A673 (cell line): ENCODE measurements around the gene UQCC2. TPM values are rescaled to one million over a fixed set of nuclear protein-coding genes. Genes with fewer than 3 reads are reported as not detected.
A peak's percentile ranks its signal among the peaks of the same experiment; 100 is the strongest.

Experiments
- BruUV-seq: library from RNA; stranded (reverse); fragments of 400-500 nt; replicated peaks from 2 replicates; lab custom pipeline; 2021; lab: Mats Ljungman, UMichigan
- CTCF ChIA-PET: fragments of 300-600 bp; sonication (Branson Sonifier 250); formaldehyde crosslinking; loops from one replicate; lab custom pipeline; 2022; ENCODE audit warnings: antibody characterized with exemption; lab: Charles Lee
- POLR2A ChIA-PET: fragments of 300-600 bp; sonication (Branson Sonifier 250); formaldehyde crosslinking; loops from one replicate; lab custom pipeline; 2022; ENCODE audit warnings: antibody characterized with exemption; ENCODE audit not compliant: low non-redundant PET; lab: Charles Lee
- DNase-seq: peaks from one replicate; pipeline ENCODE4 v3.0.0-alpha.2; 2015; ENCODE audit warnings: low spot score
- H3K27ac ChIP-seq: fragments of 200-600 bp; sonication (generic); 2 replicates; pipeline ENCODE4 v1.5.1; 2016; ENCODE audit warnings: mixed run types, low read depth, mild to moderate bottlenecking, mixed read lengths, antibody characterized with exemption, low read length; ENCODE audit not compliant: poor library complexity, severe bottlenecking
- H3K27me3 ChIP-seq: fragments of 200-600 bp; sonication (generic); replicated peaks from 2 replicates; pipeline ENCODE4 v1.6.1; 2017; ENCODE audit warnings: mixed run types, low read depth, mild to moderate bottlenecking, mixed read lengths, antibody characterized with exemption, low read length; ENCODE audit not compliant: insufficient read depth, poor library complexity
- H3K36me3 ChIP-seq: fragments of 200-600 bp; sonication (generic); 2 replicates; pipeline ENCODE4 v1.6.1; 2016; ENCODE audit warnings: mixed run types, mild to moderate bottlenecking, mixed read lengths, antibody characterized with exemption, low read length; ENCODE audit not compliant: insufficient read depth, poor library complexity, severe bottlenecking
- H3K4me1 ChIP-seq: fragments of 200-600 bp; sonication (generic); 2 replicates; pipeline ENCODE4 v1.6.1; 2017; ENCODE audit warnings: mixed run types, mild to moderate bottlenecking, mixed read lengths, antibody characterized with exemption, low read length; ENCODE audit not compliant: insufficient read depth, poor library complexity, severe bottlenecking
- H3K4me3 ChIP-seq: fragments of 200-600 bp; sonication (generic); 2 replicates; pipeline ENCODE4 v1.5.1; 2016; ENCODE audit warnings: low read depth, mixed run types, mild to moderate bottlenecking, mixed read lengths, low read length; ENCODE audit not compliant: poor library complexity, severe bottlenecking
- H3K9me3 ChIP-seq: fragments of 200-600 bp; sonication (generic); 2 replicates; pipeline ENCODE4 v1.6.1; 2016; ENCODE audit warnings: mixed run types, low read depth, mild to moderate bottlenecking, mixed read lengths, antibody characterized with exemption, low read length; ENCODE audit not compliant: poor library complexity, severe bottlenecking
- EZH2 ChIP-seq: fragments of 200-600 bp; sonication (generic); IDR thresholded peaks from 2 replicates; pipeline ENCODE4 v1.6.1; 2017; ENCODE audit warnings: borderline replicate concordance, low read depth, mild to moderate bottlenecking, mixed read lengths, antibody characterized with exemption, low read length; ENCODE audit not compliant: poor library complexity, severe bottlenecking
- intact Hi-C: fragments of 100-400 bp; cut with micrococcal nuclease; formaldehyde crosslinking; loops from one replicate; pipeline ENCODE4 v1.10.0; 2022; ENCODE audit not compliant: unreplicated experiment
- total RNA-seq: library from RNA; stranded (reverse); gene quantifications from 2 replicates; pipeline ENCODE4 v1.2.3, GENCODE V29; 2021
- TF ChIP-seq, protein P1 (sequence below): fragments of 300-800, 200-600 bp; sonication (generic); conservative IDR thresholded peaks from 2 replicates; pipeline ENCODE4 v1.5.1; 2017; ENCODE audit warnings: low read depth, mild to moderate bottlenecking, antibody characterized with exemption, low read length, moderate library complexity, mixed read lengths

Gene UQCC2
- total RNA-seq, 1 experiment from 2014 or later: 124 TPM

GRCh38 chr6:33699131-33699530 lies 12.4 kb downstream of the UQCC2 start:
- H3K4me3 ChIP-seq: no peak overlapping the region
- BruUV-seq: no TSS peak
- peaks cover 31% of the 10 kb centered on the region for H3K36me3 ChIP-seq
- no peaks in the 10 kb centered on the region for H3K9me3 ChIP-seq
- TF ChIP-seq, protein P1, sequence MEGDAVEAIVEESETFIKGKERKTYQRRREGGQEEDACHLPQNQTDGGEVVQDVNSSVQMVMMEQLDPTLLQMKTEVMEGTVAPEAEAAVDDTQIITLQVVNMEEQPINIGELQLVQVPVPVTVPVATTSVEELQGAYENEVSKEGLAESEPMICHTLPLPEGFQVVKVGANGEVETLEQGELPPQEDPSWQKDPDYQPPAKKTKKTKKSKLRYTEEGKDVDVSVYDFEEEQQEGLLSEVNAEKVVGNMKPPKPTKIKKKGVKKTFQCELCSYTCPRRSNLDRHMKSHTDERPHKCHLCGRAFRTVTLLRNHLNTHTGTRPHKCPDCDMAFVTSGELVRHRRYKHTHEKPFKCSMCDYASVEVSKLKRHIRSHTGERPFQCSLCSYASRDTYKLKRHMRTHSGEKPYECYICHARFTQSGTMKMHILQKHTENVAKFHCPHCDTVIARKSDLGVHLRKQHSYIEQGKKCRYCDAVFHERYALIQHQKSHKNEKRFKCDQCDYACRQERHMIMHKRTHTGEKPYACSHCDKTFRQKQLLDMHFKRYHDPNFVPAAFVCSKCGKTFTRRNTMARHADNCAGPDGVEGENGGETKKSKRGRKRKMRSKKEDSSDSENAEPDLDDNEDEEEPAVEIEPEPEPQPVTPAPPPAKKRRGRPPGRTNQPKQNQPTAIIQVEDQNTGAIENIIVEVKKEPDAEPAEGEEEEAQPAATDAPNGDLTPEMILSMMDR: no peak
- TF ChIP-seq EZH2: no peak
- intact Hi-C loops: no loop called here
- no peaks in the 10 kb centered on the region for H3K27me3 ChIP-seq
- H3K4me1 ChIP-seq: peaks cover 58% of the 10 kb centered on the region
- ChIA-PET CTCF (no interaction called here), POLR2A (no interaction called here)
- no peak for DNase-seq
- H3K27ac ChIP-seq: peak overlapping the region; percentile 89

DNA sequence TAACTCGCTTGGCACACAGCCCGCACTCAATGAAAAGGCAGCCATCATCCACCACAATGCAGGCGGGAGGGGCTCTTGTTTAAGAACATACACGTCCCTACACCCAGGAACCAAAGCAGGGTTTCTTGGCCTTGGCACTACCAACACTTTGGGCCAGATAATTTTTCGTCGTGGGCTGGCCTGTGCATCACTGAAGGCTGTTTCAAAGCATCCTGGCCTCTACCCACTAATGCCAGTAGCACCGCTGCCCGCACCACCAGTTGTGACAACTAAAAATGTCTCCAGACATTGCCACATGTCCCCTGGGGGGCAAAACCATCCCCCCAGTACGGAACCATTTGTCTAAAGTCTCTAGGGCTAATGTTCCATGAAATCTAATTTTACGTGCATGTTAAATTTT lies 13.0 kb downstream of the UQCC2 start:
- no TSS peak for BruUV-seq
- CTCF ChIA-PET: no interaction called here

GRCh38 chr6:33697845-33698244 lies 13.7 kb downstream of the UQCC2 start:
- TF ChIP-seq, protein P1: no peak
- TF ChIP-seq EZH2: no peak
- CTCF ChIA-PET: interaction anchor here (0.5 to 1.0 kb wide), 2 partner anchors 13 to 500 kb away, joined by 5 to 6 read pairs; partner anchors contain the start of gene UQCC2

More for the DNA sequence above, 13.0 kb downstream of the UQCC2 start:
- POLR2A ChIA-PET: no interaction called here
- no peak for TF ChIP-seq EZH2
- TF ChIP-seq, protein P1: no peak
- no peak overlapping the region for H3K4me3 ChIP-seq
- peaks cover 64% of the 10 kb centered on the region for H3K4me1 ChIP-seq
- H3K36me3 ChIP-seq: peaks cover 36% of the 10 kb centered on the region
- intact Hi-C loops: no loop called here
- DNase-seq: no peak
- H3K27me3 ChIP-seq: no peaks in the 10 kb centered on the region
- H3K27ac ChIP-seq: peak overlapping the region; percentile 89
- H3K9me3 ChIP-seq: no peaks in the 10 kb centered on the region

More at GRCh38 chr6:33697845-33698244, 13.7 kb downstream of the UQCC2 start:
- Histone ChIP-seq H3K36me3 (peaks cover 43% of the 10 kb centered on the region), H3K27me3 (no peaks in the 10 kb centered on the region), H3K9me3 (no peaks in the 10 kb centered on the region), H3K4me1 (peaks cover 64% of the 10 kb centered on the region), H3K4me3 (no peak overlapping the region), H3K27ac (peak overlapping the region; percentile 89)
- BruUV-seq: no TSS peak
- no peak for DNase-seq
- POLR2A ChIA-PET: no interaction called here
- intact Hi-C loops: loop anchor here (2.0 kb wide), 1 partner anchor 77 kb away; the partner anchor contains the start of gene ITPR3
